Stomach (tissue), 4 donors: ENCODE measurements around the gene OTOS.

Experiments
- EP300 ChIP-seq: sonication (generic); formaldehyde crosslinking; IDR thresholded peaks from one replicate; pipeline ENCODE4 v1.6.1; 2017; ENCODE audit warnings: antibody characterized with exemption
- POLR2A ChIP-seq, 4 donors: fragments of 450-650 bp; IDR thresholded peaks; one replicate each; pipeline ENCODE4 v1.6.1; 2016; ENCODE audit warnings: antibody characterized with exemption in 4 of 4, control low read depth in 2 of 4, mild to moderate bottlenecking in 1 of 4, moderate library complexity in 1 of 4
- POLR2AphosphoS5 ChIP-seq, 3 donors: sonication (generic); formaldehyde crosslinking; IDR thresholded peaks; one replicate each; pipeline ENCODE4 v1.6.1; 2016; ENCODE audit warnings: antibody characterized with exemption in 3 of 3
- TF ChIP-seq, protein P1 (sequence below), 7 experiments: fragments of 450-650 bp in 4 of 7; fragments of 200-600 bp in 3 of 7; sonication (generic) in 3 of 7; IDR thresholded peaks; one replicate each; pipeline ENCODE4 v1.5.1; 2016 to 2019; ENCODE audit warnings: antibody characterized with exemption in 7 of 7, control low read depth in 2 of 7, mild to moderate bottlenecking in 1 of 7

- TF ChIP-seq, protein P1, sequence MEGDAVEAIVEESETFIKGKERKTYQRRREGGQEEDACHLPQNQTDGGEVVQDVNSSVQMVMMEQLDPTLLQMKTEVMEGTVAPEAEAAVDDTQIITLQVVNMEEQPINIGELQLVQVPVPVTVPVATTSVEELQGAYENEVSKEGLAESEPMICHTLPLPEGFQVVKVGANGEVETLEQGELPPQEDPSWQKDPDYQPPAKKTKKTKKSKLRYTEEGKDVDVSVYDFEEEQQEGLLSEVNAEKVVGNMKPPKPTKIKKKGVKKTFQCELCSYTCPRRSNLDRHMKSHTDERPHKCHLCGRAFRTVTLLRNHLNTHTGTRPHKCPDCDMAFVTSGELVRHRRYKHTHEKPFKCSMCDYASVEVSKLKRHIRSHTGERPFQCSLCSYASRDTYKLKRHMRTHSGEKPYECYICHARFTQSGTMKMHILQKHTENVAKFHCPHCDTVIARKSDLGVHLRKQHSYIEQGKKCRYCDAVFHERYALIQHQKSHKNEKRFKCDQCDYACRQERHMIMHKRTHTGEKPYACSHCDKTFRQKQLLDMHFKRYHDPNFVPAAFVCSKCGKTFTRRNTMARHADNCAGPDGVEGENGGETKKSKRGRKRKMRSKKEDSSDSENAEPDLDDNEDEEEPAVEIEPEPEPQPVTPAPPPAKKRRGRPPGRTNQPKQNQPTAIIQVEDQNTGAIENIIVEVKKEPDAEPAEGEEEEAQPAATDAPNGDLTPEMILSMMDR (IDR thresholded peaks at IDR 0.05), result no peak
- TF ChIP-seq POLR2A (IDR thresholded peaks at IDR 0.05) (no peak), POLR2AphosphoS5 (IDR thresholded peaks at IDR 0.05) (peak; percentile 28 to 91 (median 81)), EP300 (no peak)
Observed at GRCh38 chr2:240136013-240136670, 4.3 kb downstream of the OTOS start, which contains the start of gene COPS9.
